Sigmoid colon (tissue), 7 donors: ENCODE measurements around the gene EIPR1. TPM values are rescaled to one million over a fixed set of nuclear protein-coding genes. Genes with fewer than 3 reads are reported as not detected.

Experiments
- DNase-seq: peaks from one replicate; pipeline ENCODE4 v3.0.0-alpha.2; 2019
- H3K27ac ChIP-seq, 4 donors: fragments of 200-600 bp; sonication (generic); one replicate each; pipeline ENCODE4 v1.5.1; 2016 to 2019; ENCODE audit warnings: mild to moderate bottlenecking in 1 of 4
- H3K27me3 ChIP-seq, 3 donors: fragments of 200-600 bp; sonication (generic); one replicate each; pipeline ENCODE4 v1.5.1; 2019; ENCODE audit warnings: mild to moderate bottlenecking in 1 of 3
- H3K36me3 ChIP-seq, 4 donors: fragments of 200-600 bp; sonication (generic); one replicate each; pipeline ENCODE4 v1.5.1; 2016 to 2019
- H3K4me1 ChIP-seq, 4 donors: fragments of 200-600 bp; sonication (generic); one replicate each; pipeline ENCODE4 v1.5.1; 2017 to 2019
- H3K4me3 ChIP-seq, 4 donors: fragments of 200-600 bp; sonication (generic); one replicate each; pipeline ENCODE4 v1.5.1; 2017 to 2019; ENCODE audit warnings: mild to moderate bottlenecking in 2 of 4, moderate library complexity in 1 of 4
- H3K9me3 ChIP-seq, 4 donors: fragments of 200-600 bp in 3 of 4; sonication (generic) in 3 of 4; one replicate each; pipeline versions ENCODE4 v1.5.1 to v1.6.1; 2013 to 2019
- EP300 ChIP-seq, 4 donors: sonication (generic); formaldehyde crosslinking; IDR thresholded peaks; one replicate each; pipeline ENCODE4 v1.6.1; 2017; ENCODE audit warnings: antibody characterized with exemption in 4 of 4
- POLR2A ChIP-seq, 2 donors: fragments of 450-650 bp; IDR thresholded peaks; one replicate each; pipeline ENCODE4 v1.6.1; 2016; ENCODE audit warnings: antibody characterized with exemption in 2 of 2, mild to moderate bottlenecking in 2 of 2, moderate library complexity in 2 of 2
- POLR2AphosphoS5 ChIP-seq, 4 donors: sonication (generic); formaldehyde crosslinking; IDR thresholded peaks; one replicate each; pipeline ENCODE4 v1.6.1; 2017; ENCODE audit warnings: antibody characterized with exemption in 4 of 4
- WGBS, 2 donors: extraction: QIAGEN DNeasy Blood & Tissue Kit; methylation state at CpG; one replicate each; pipeline ENCODE4 v1.1.7; 2013; 5-methylcytosine and 5-hydroxymethylcytosine counted together
- intact Hi-C: fragments of 100-400 bp; cut with DNase I; formaldehyde crosslinking; loops from one replicate; pipeline ENCODE4 v1.15.1; 2023
- polyA plus RNA-seq, 3 donors: library from polyadenylated mRNA; stranded (reverse); fragments of 200-250 nt; gene quantifications; one replicate each; pipeline ENCODE4 v1.2.3, GENCODE V29; 2013
- total RNA-seq, 4 donors: library from RNA; depleted of rRNA; stranded (reverse); fragments of >200 nt; gene quantifications; one replicate each; pipeline ENCODE4 v1.1.0, GENCODE V29; 2016
- TF ChIP-seq, protein P1 (sequence below), 4 experiments: fragments of 450-650 bp in 3 of 4; fragments of 200-600 bp in 1 of 4; IDR thresholded peaks; one replicate each; pipeline ENCODE4 v1.5.1; 2016 to 2019; ENCODE audit warnings: antibody characterized with exemption in 4 of 4, mild to moderate bottlenecking in 3 of 4, moderate library complexity in 2 of 4
- donor health status: healthy with polysubstance abuse.
- donor health status: Bipolar disorder and iron deficiency.
- donor health status: healthy.

The EIPR1 gene
- total and polyA plus RNA-seq, 7 donors = 12.2 to 27.0 (median 20.0) TPM

- Histone ChIP-seq H3K27me3 (no peaks in the 10 kb centered on the region), H3K9me3 (peaks cover 0 to 7% (median 3%) of the 10 kb centered on the region in 4 donors), H3K36me3 (peaks cover 0 to 8% (median 0%) of the 10 kb centered on the region in 4 donors), H3K4me1 (no peaks in the 10 kb centered on the region), H3K27ac (no peak overlapping the region), H3K4me3 (no peak overlapping the region)
- intact Hi-C loops = no loop called here
- WGBS, 2 donors = 75 to 95% methylated on average over 10 of the region's 10 CpGs
- DNase-seq = no peak
- TF ChIP-seq, protein P1, sequence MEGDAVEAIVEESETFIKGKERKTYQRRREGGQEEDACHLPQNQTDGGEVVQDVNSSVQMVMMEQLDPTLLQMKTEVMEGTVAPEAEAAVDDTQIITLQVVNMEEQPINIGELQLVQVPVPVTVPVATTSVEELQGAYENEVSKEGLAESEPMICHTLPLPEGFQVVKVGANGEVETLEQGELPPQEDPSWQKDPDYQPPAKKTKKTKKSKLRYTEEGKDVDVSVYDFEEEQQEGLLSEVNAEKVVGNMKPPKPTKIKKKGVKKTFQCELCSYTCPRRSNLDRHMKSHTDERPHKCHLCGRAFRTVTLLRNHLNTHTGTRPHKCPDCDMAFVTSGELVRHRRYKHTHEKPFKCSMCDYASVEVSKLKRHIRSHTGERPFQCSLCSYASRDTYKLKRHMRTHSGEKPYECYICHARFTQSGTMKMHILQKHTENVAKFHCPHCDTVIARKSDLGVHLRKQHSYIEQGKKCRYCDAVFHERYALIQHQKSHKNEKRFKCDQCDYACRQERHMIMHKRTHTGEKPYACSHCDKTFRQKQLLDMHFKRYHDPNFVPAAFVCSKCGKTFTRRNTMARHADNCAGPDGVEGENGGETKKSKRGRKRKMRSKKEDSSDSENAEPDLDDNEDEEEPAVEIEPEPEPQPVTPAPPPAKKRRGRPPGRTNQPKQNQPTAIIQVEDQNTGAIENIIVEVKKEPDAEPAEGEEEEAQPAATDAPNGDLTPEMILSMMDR (IDR thresholded peaks at IDR 0.05) = no peak
These were observed 123.1 kb downstream of the EIPR1 start for GRCh38 chr2:3254442-3254941.

DNA sequence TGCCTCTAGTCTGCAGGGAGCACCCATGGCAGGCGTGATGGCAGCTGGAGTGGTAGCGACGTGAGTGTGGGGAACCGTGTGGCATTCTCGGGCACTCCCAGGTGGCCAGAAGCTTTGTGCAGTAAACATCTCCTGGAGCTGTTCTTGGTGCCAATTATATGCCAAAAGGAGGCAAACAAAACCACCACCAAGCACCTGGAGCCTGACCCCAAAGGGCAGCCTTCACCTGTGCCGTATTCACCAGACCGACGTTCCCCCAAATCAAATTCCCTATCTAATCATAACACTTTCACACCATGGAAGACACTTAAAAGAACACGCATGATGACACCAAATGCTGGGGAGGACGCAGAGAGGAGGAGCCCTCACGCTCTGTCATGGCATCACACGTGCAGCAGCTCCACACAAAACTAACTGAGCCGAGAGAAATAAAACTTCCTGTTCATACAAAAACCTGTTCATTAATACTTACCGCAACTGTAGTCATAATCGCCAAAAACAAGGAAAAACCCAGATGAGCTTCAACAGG lies 123.6 kb downstream of the EIPR1 start:
- Histone ChIP-seq H3K4me1 (no peaks in the 10 kb centered on the region), H3K9me3 (peaks cover 0 to 10% (median 4%) of the 10 kb centered on the region in 4 donors), H3K27me3 (no peaks in the 10 kb centered on the region), H3K36me3 (peaks cover 0 to 8% (median 0%) of the 10 kb centered on the region in 4 donors), H3K27ac (no peak overlapping the region), H3K4me3 (no peak overlapping the region)
- TF ChIP-seq POLR2A (IDR thresholded peaks at IDR 0.05) (no peak), EP300 (IDR thresholded peaks at IDR 0.05) (no peak), POLR2AphosphoS5 (IDR thresholded peaks at IDR 0.05) (no peak)
- TF ChIP-seq, protein P1 (IDR thresholded peaks at IDR 0.05) = no peak
- 73 to 90% methylated on average over 15 of the region's 15 CpGs for WGBS, 2 donors
- DNase-seq = no peak
- intact Hi-C loops = no loop called here

GRCh38 chr2:3251946-3252345 lies 125.7 kb downstream of the EIPR1 start:
- H3K4me1 ChIP-seq = no peaks in the 10 kb centered on the region
- intact Hi-C loops = no loop called here
- no peaks in the 10 kb centered on the region for H3K27me3 ChIP-seq
- WGBS, 2 donors = 88 to 94% methylated on average over 15 of the region's 15 CpGs
- H3K36me3 ChIP-seq = peaks cover 0 to 5% (median 0%) of the 10 kb centered on the region in 4 donors
- H3K4me3 ChIP-seq = no peak overlapping the region
- H3K9me3 ChIP-seq = peaks cover 0 to 10% (median 4%) of the 10 kb centered on the region in 4 donors
- TF ChIP-seq EP300 (IDR thresholded peaks at IDR 0.05) (no peak), POLR2A (IDR thresholded peaks at IDR 0.05) (no peak), POLR2AphosphoS5 (IDR thresholded peaks at IDR 0.05) (no peak)
- TF ChIP-seq, protein P1 (IDR thresholded peaks at IDR 0.05) = no peak
- H3K27ac ChIP-seq = no peak overlapping the region
- no peak for DNase-seq

DNA sequence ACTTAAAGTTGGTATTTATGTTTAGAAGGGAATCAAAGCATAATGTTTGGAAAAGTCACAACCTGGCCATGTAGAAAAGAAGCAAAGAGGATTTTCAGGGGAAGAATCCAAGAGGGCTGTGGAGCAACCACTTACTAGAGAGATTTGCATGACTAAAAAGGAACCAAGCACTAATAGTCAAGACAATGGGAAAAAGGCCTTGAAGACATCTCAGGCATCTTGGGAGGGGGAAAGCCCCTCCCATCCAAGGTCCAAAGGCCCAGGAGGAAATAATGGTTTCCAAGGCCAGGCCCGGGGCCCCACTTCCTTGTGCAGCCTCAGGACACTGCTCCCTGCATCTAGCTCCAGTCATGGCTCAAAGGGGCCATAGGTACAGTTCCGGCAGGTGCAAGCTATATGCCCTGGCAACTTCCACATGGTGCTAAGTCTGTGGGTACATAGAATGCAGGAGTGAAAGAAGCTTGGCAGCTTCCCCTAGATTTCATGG lies 128.1 kb downstream of the EIPR1 start:
- no peak overlapping the region for H3K27ac ChIP-seq
- H3K4me1 ChIP-seq = no peaks in the 10 kb centered on the region
- H3K9me3 ChIP-seq = peaks cover 0 to 10% (median 4%) of the 10 kb centered on the region in 4 donors
- DNase-seq = no peak
- no peaks in the 10 kb centered on the region for H3K27me3 ChIP-seq
- TF ChIP-seq POLR2AphosphoS5 (IDR thresholded peaks at IDR 0.05) (no peak), POLR2A (IDR thresholded peaks at IDR 0.05) (no peak), EP300 (IDR thresholded peaks at IDR 0.05) (no peak)
- TF ChIP-seq, protein P1 (IDR thresholded peaks at IDR 0.05) = no peak
- H3K4me3 ChIP-seq = no peak overlapping the region
- intact Hi-C loops = no loop called here
- no peaks in the 10 kb centered on the region for H3K36me3 ChIP-seq
- 58 to 86% methylated on average over 2 of the region's 2 CpGs for WGBS, 2 donors
